Measurements from ENCODE around the gene LY6G5C. TPM values are rescaled to one million over a fixed set of nuclear protein-coding genes. Genes with fewer than 3 reads are reported as not detected.
A peak's percentile ranks its signal among the peaks of the same experiment; 100 is the strongest.

The LY6G5C gene
- total and polyA plus RNA-seq, 2 of the 13 experiments (the other 11 are each of a cell fraction or from before 2014, with no cell fraction given) = 0.33 to 0.55 TPM

DNA sequence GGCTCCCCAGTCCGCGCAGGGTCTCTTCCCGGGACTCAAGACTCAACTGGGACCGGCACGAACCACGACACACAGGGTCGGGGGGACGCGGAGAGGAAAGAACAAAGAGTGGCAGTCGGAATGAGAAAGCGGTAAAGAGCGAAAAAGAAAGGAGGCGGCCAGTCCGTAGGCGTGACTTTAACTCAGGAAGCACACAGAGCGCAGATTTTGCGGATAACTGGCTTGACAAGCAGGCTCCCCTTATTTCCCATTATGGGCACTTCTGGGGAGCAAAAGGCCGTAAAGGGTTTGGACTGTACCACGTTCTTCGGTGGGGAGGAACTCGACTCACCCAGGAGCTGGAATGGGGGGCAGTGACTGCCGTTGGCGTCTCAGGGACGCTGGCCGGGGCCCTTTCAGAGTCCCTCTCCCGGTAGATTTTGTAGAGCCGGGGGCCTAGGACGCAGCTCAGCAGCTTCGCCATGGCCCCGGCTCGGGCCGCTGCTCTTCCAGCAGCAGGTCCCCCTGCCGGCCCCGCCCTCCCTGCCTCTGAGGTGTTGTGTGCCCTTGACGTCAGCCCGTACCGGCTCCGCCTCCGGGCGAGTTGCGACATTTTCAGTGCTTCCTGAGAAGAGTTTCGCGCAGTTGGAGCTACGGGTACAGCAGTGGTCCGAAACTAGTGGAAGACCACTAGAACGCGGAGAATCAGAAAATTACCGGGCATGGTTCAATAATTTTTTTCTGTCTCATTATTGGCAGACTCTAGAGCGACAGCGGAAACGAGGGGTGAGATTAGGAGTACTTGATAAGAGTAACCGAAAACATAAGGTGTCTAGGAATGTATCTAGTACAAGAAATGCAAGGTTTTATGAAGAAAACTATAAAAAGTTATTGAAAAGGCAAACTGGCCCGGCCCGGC lies 22.2 kb upstream of the LY6G5C start, which contains the start of gene ABHD16A (continued):
- no peak for TF ChIP-seq MAFF (IDR thresholded peaks at IDR 0.05; ENCODE audit: low read depth, low read length)
- TF ChIP-seq GTF2F1 (IDR thresholded peaks at IDR 0.05; ENCODE audit: low read length) = no peak
- TF ChIP-seq HOXA7 (CRISPR knock-in tag; IDR thresholded peaks at IDR 0.05) = no peak
- TF ChIP-seq SIN3B (IDR thresholded peaks at IDR 0.05; ENCODE audit: low read length) = no peak
- TF ChIP-seq CBX5 (CRISPR knock-in tag; IDR thresholded peaks at IDR 0.05; ENCODE audit: borderline replicate concordance) = peak; percentile 73; the same call in 1 of the 2 replicates
- TF ChIP-seq ZNF709 (CRISPR knock-in tag; IDR thresholded peaks at IDR 0.05) = no peak
- TF ChIP-seq RXRB (CRISPR knock-in tag; IDR thresholded peaks at IDR 0.05; ENCODE audit: borderline replicate concordance) = peak; percentile 70
- TF ChIP-seq MAF1 (CRISPR knock-in tag; IDR thresholded peaks at IDR 0.05; ENCODE audit: borderline replicate concordance) = 0 out of 2 replicates have a peak, but pooled peaks have one; percentile 18
- 0 out of 2 replicates have a peak, but pooled peaks have one; percentile 31 for TF ChIP-seq SNAPC5 (CRISPR knock-in tag; IDR thresholded peaks at IDR 0.05; ENCODE audit: borderline replicate concordance)
- 0 out of 2 replicates have a peak, but pooled peaks have one; percentile 6 for TF ChIP-seq E2F2 (CRISPR knock-in tag; IDR thresholded peaks at IDR 0.05; ENCODE audit: borderline replicate concordance)
- peak in 1 of 2 experiments; percentile 95; a peak in 2 of 4 replicates for TF ChIP-seq KLF16 (CRISPR knock-in tag; IDR thresholded peaks at IDR 0.05)
- TF ChIP-seq, protein P1, sequence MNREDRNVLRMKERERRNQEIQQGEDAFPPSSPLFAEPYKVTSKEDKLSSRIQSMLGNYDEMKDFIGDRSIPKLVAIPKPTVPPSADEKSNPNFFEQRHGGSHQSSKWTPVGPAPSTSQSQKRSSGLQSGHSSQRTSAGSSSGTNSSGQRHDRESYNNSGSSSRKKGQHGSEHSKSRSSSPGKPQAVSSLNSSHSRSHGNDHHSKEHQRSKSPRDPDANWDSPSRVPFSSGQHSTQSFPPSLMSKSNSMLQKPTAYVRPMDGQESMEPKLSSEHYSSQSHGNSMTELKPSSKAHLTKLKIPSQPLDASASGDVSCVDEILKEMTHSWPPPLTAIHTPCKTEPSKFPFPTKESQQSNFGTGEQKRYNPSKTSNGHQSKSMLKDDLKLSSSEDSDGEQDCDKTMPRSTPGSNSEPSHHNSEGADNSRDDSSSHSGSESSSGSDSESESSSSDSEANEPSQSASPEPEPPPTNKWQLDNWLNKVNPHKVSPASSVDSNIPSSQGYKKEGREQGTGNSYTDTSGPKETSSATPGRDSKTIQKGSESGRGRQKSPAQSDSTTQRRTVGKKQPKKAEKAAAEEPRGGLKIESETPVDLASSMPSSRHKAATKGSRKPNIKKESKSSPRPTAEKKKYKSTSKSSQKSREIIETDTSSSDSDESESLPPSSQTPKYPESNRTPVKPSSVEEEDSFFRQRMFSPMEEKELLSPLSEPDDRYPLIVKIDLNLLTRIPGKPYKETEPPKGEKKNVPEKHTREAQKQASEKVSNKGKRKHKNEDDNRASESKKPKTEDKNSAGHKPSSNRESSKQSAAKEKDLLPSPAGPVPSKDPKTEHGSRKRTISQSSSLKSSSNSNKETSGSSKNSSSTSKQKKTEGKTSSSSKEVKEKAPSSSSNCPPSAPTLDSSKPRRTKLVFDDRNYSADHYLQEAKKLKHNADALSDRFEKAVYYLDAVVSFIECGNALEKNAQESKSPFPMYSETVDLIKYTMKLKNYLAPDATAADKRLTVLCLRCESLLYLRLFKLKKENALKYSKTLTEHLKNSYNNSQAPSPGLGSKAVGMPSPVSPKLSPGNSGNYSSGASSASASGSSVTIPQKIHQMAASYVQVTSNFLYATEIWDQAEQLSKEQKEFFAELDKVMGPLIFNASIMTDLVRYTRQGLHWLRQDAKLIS (CRISPR knock-in tag; IDR thresholded peaks at IDR 0.05) = no peak
- TF ChIP-seq, protein P2, sequence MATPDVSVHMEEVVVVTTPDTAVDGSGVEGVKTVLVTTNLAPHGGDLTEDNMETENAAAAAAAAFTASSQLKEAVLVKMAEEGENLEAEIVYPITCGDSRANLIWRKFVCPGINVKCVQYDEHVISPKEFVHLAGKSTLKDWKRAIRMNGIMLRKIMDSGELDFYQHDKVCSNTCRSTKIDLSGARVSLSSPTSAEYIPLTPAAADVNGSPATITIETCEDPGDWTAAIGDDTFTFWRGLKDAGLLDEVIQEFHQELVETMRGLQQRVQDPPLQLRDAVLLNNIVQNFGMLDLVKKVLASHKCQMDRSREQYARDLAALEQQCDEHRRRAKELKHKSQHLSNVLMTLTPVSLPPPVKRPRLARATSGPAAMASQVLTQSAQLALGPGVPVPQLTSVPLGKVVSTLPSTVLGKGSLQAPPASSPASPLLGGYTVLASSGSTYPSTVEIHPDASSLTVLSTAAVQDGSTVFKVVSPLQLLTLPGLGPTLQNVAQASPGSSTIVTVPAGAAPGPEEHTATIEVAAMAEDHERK (CRISPR knock-in tag; IDR thresholded peaks at IDR 0.05; ENCODE audit: low read depth) = peak; percentile 51
- TF ChIP-seq RNF219 (CRISPR knock-in tag; IDR thresholded peaks at IDR 0.05) = peak; percentile 72; the same call in 1 of the 2 replicates
- TF ChIP-seq ARHGAP35 (CRISPR knock-in tag; IDR thresholded peaks at IDR 0.05; ENCODE audit: borderline replicate concordance) = no peak
- TF ChIP-seq ZNF713 (CRISPR knock-in tag; IDR thresholded peaks at IDR 0.05) = 0 out of 2 replicates have a peak, but pooled peaks have one; percentile 50
- TF ChIP-seq SIX1 (CRISPR knock-in tag; IDR thresholded peaks at IDR 0.05; ENCODE audit: borderline replicate concordance) = no peak; the same call in 1 of the 2 replicates
- peak; percentile 77; the same call in 1 of the 2 replicates for TF ChIP-seq ZNF136 (CRISPR knock-in tag; IDR thresholded peaks at IDR 0.05; ENCODE audit: low read depth)
- no peak for TF ChIP-seq ZNF260 (CRISPR knock-in tag; IDR thresholded peaks at IDR 0.05; ENCODE audit: borderline replicate concordance, low read depth)
